H1 (cell line): ENCODE measurements around the gene ALG5. TPM values are rescaled to one million over a fixed set of nuclear protein-coding genes. Genes with fewer than 3 reads are reported as not detected.

ENCODE experiments used
- CTCF ChIA-PET: fragments of 300-600 bp; sonication (Branson Sonifier 250); formaldehyde crosslinking; loops from one replicate; lab custom pipeline; 2021; ENCODE audit not compliant: partially characterized antibody; lab: Charles Lee
- POLR2A ChIA-PET: fragments of 300-600 bp; sonication (Branson Sonifier 250); formaldehyde crosslinking; loops from one replicate; lab custom pipeline; 2021; ENCODE audit warnings: inconsistent platforms; ENCODE audit not compliant: partially characterized antibody; lab: Charles Lee
- DNase-seq, 2 experiments: peaks; one replicate each; pipeline versions ENCODE4 v3.0.0 to v3.0.0-alpha.2; 2010 to 2022; ENCODE audit warnings: low spot score in 2 of 2, low read depth in 1 of 2, mixed read lengths in 1 of 2
- FAIRE-seq: peaks from 2 replicates; lab custom pipeline; 2011; peaks lifted over from hg19 to GRCh38; lab: Jason Lieb, UNC
- H2AFZ ChIP-seq: 2 replicates; pipeline ENCODE4 v1.8.1; 2012; ENCODE audit warnings: low read length, inconsistent platforms
- H2AK5ac ChIP-seq: 2 replicates; pipeline ENCODE4 v1.6.1; 2013; ENCODE audit warnings: low read depth, low read length
- H2BK120ac ChIP-seq: replicated peaks from 2 replicates; pipeline ENCODE3; 2013; ENCODE audit warnings: low read depth, low read length, inconsistent platforms
- H2BK12ac ChIP-seq: 2 replicates; pipeline ENCODE4 v1.6.1; 2013; ENCODE audit warnings: low read depth, low read length
- H2BK15ac ChIP-seq: 2 replicates; pipeline ENCODE4 v1.6.1; 2013; ENCODE audit warnings: low read length
- H2BK20ac ChIP-seq: 2 replicates; pipeline ENCODE4 v1.6.1; 2013; ENCODE audit warnings: low read length
- H2BK5ac ChIP-seq: 2 replicates; pipeline ENCODE4 v1.6.1; 2013; ENCODE audit warnings: low read depth, low read length
- H3K14ac ChIP-seq: 2 replicates; pipeline ENCODE4 v1.6.1; 2013; ENCODE audit warnings: inconsistent platforms; ENCODE audit not compliant: insufficient read length
- H3K18ac ChIP-seq: 2 replicates; pipeline ENCODE4 v1.6.1; 2013; ENCODE audit warnings: low read length; ENCODE audit errors: extremely low read depth
- H3K23ac ChIP-seq: 2 replicates; pipeline ENCODE4 v1.6.1; 2013; ENCODE audit warnings: inconsistent platforms; ENCODE audit not compliant: insufficient read length
- H3K23me2 ChIP-seq: 2 replicates; pipeline ENCODE4 v1.6.1; 2013; ENCODE audit warnings: low read depth, low read length
- H3K27ac ChIP-seq: 2 replicates; pipeline ENCODE4 v1.6.1; 2011; ENCODE audit warnings: low read depth, low read length, inconsistent platforms
- H3K27me3 ChIP-seq, 4 experiments: replicated peaks in 1 of 4; 1 replicate in 1 of 4; 2 replicates in 3 of 4; pipeline versions ENCODE4 v1.6.1 to v1.8.1; 2011 to 2013; ENCODE audit warnings: low read length in 3 of 4, mild to moderate bottlenecking in 3 of 4, inconsistent platforms in 2 of 4, mixed read lengths in 2 of 4, moderate library complexity in 1 of 4; ENCODE audit not compliant: control insufficient read depth in 3 of 4, insufficient read depth in 3 of 4; ENCODE audit errors: extremely low read depth in 1 of 4
- H3K36me3 ChIP-seq, 4 experiments: 2 replicates each; pipeline versions ENCODE4 v1.6.1 to v1.8.1; 2011 to 2013; ENCODE audit warnings: mild to moderate bottlenecking in 4 of 4, low read length in 3 of 4, moderate library complexity in 2 of 4, control low read depth in 1 of 4, inconsistent platforms in 1 of 4; ENCODE audit not compliant: insufficient read depth in 4 of 4, control insufficient read depth in 2 of 4
- H3K4ac ChIP-seq: replicated peaks from 2 replicates; pipeline ENCODE3; 2013; ENCODE audit warnings: low read length, low read depth, mixed read lengths, inconsistent platforms; ENCODE audit not compliant: insufficient read length
- H3K4me1 ChIP-seq, 4 experiments: replicated peaks in 1 of 4; 1 replicate in 1 of 4; 2 replicates in 3 of 4; pipeline versions ENCODE4 v1.6.1 to v1.8.1; 2011 to 2013; ENCODE audit warnings: low read length in 3 of 4, inconsistent platforms in 2 of 4, mixed read lengths in 1 of 4; ENCODE audit not compliant: insufficient read depth in 4 of 4, control insufficient read depth in 3 of 4
- H3K4me2 ChIP-seq, 2 experiments: 2 replicates each; pipeline versions ENCODE4 v1.6.1 to v1.8.1; 2011 to 2013; ENCODE audit warnings: low read depth in 2 of 2, low read length in 2 of 2, control low read depth in 1 of 2, inconsistent platforms in 1 of 2, mild to moderate bottlenecking in 1 of 2; ENCODE audit not compliant: insufficient read depth in 1 of 2
- H3K4me3 ChIP-seq, 4 experiments: fragments of 200-600, 300-600 bp in 1 of 4; sonication (generic), shearing (Covaris generic), sonication (Bioruptor Twin) in 1 of 4; 2 replicates each; pipeline versions ENCODE4 v1.5.1 to v1.8.1; 2011 to 2016; ENCODE audit warnings: low read length in 4 of 4, low read depth in 3 of 4, control low read depth in 2 of 4, inconsistent platforms in 2 of 4, mild to moderate bottlenecking in 2 of 4, mixed read lengths in 1 of 4, moderate library complexity in 1 of 4; ENCODE audit not compliant: insufficient read depth in 2 of 4; ENCODE audit errors: extremely low read depth in 1 of 4
- H3K56ac ChIP-seq: replicated peaks from 2 replicates; pipeline ENCODE3; 2013; ENCODE audit warnings: low read depth, mild to moderate bottlenecking, mixed read lengths, low read length, inconsistent platforms; ENCODE audit not compliant: insufficient read length
- H3K79me1 ChIP-seq: 2 replicates; pipeline ENCODE4 v1.6.1; 2013; ENCODE audit warnings: low read depth, low read length, control low read depth
- H3K79me2 ChIP-seq, 2 experiments: 2 replicates each; pipeline versions ENCODE4 v1.6.1 to v1.8.1; 2012 to 2013; ENCODE audit warnings: low read length in 2 of 2, mild to moderate bottlenecking in 2 of 2, inconsistent platforms in 1 of 2; ENCODE audit not compliant: insufficient read depth in 2 of 2, control insufficient read depth in 1 of 2
- H3K9ac ChIP-seq, 4 experiments: replicated peaks in 1 of 4; 1 replicate in 1 of 4; 2 replicates in 3 of 4; pipeline versions ENCODE4 v1.6.1 to v1.8.1; 2011 to 2013; ENCODE audit warnings: low read depth in 3 of 4, low read length in 3 of 4, control low read depth in 2 of 4, mild to moderate bottlenecking in 2 of 4, moderate library complexity in 2 of 4, inconsistent platforms in 1 of 4; ENCODE audit errors: extremely low read depth in 1 of 4
- H3K9me3 ChIP-seq, 2 experiments: 2 replicates each; pipeline versions ENCODE4 v1.6.1 to v1.8.1; 2012 to 2013; ENCODE audit warnings: mild to moderate bottlenecking in 2 of 2, moderate library complexity in 2 of 2, control low read depth in 1 of 2, inconsistent platforms in 1 of 2, low read depth in 1 of 2, low read length in 1 of 2, mixed read lengths in 1 of 2; ENCODE audit not compliant: insufficient read depth in 2 of 2
- H4K20me1 ChIP-seq, 2 experiments: replicated peaks in 1 of 2; 2 replicates each; pipeline versions ENCODE3 to v1.8.1; 2011 to 2013; ENCODE audit warnings: inconsistent platforms in 2 of 2, low read length in 2 of 2, mild to moderate bottlenecking in 1 of 2; ENCODE audit not compliant: insufficient read depth in 2 of 2, control insufficient read depth in 1 of 2
- H4K5ac ChIP-seq: 2 replicates; pipeline ENCODE4 v1.6.1; 2013; ENCODE audit warnings: low read length, low read depth, mixed read lengths, inconsistent platforms; ENCODE audit not compliant: insufficient read length
- H4K8ac ChIP-seq: 2 replicates; pipeline ENCODE4 v1.8.0; 2013; ENCODE audit warnings: mild to moderate bottlenecking, moderate library complexity, low read length, inconsistent platforms; ENCODE audit not compliant: insufficient read depth; ENCODE audit errors: extremely low read depth
- H4K91ac ChIP-seq: replicated peaks from 2 replicates; pipeline ENCODE3; 2013; ENCODE audit warnings: low read length, mixed read lengths, inconsistent platforms; ENCODE audit not compliant: insufficient read length
- CREB1 ChIP-seq: IDR thresholded peaks from 2 replicates; pipeline ENCODE4 v1.6.1; 2012; ENCODE audit warnings: inconsistent platforms
- GTF2F1 ChIP-seq: IDR thresholded peaks from 2 replicates; pipeline ENCODE4 v1.6.1; 2012; ENCODE audit warnings: low read depth, low read length, improper control_type of control experiment, borderline replicate concordance
- RNF2 ChIP-seq: fragments of 200-900, 300-1000 bp; sonication (generic); IDR thresholded peaks from 2 replicates; pipeline ENCODE4 v1.7.1; 2016; ENCODE audit warnings: borderline replicate concordance, low read depth, mild to moderate bottlenecking, antibody characterized with exemption, low read length; ENCODE audit not compliant: poor library complexity, severe bottlenecking; ENCODE audit errors: missing control alignments
- RXRA ChIP-seq: IDR thresholded peaks from 2 replicates; pipeline ENCODE4 v1.6.1; 2011; ENCODE audit warnings: low read depth, mild to moderate bottlenecking, low read length, moderate library complexity; ENCODE audit not compliant: insufficient read depth
- SIN3A ChIP-seq, 2 experiments: IDR thresholded peaks in 1 of 2; conservative IDR thresholded peaks in 1 of 2; 2 replicates each; pipeline ENCODE4 v1.6.1; 2011 to 2012; ENCODE audit warnings: low read length in 2 of 2, improper control_type of control experiment in 1 of 2, low read depth in 1 of 2, mild to moderate bottlenecking in 1 of 2
- SIX5 ChIP-seq: IDR thresholded peaks from 2 replicates; pipeline ENCODE4 v1.6.1; 2011; ENCODE audit warnings: mild to moderate bottlenecking, low read depth, low read length
- TBP ChIP-seq: IDR thresholded peaks from 2 replicates; pipeline ENCODE4 v1.6.1; 2011; ENCODE audit warnings: low read depth, low read length, improper control_type of control experiment
- WGBS, 2 experiments: shearing (Covaris generic) in 1 of 2; methylation state at CpG; one replicate each; pipeline versions ENCODE4 v1.1.6 to v1.1.7; 2013 to 2015; ENCODE audit warnings: low lambda C conversion rate in 2 of 2, mixed read lengths in 2 of 2, inconsistent platforms in 1 of 2, low coverage in 1 of 2, missing lambda C conversion rate in 1 of 2; ENCODE audit not compliant: insufficient replicate concordance in 2 of 2, insufficient coverage in 1 of 2, insufficient read length in 1 of 2; ENCODE audit errors: extremely low coverage in 1 of 2, missing lambda C conversion rate in 1 of 2; 5-methylcytosine and 5-hydroxymethylcytosine counted together
- polyA plus RNA-seq, 7 experiments: library from polyadenylated mRNA; depleted of rRNA in 3 of 7; stranded (reverse) in 5 of 7; unstranded in 2 of 7; fragments of >200 nt in 5 of 7; fragments of 200-250 nt in 2 of 7; gene quantifications; 1 replicate in 5 of 7; 2 replicates in 1 of 7; 4 replicates in 1 of 7; pipeline versions ENCODE4 v1.2.1 to v1.2.3, GENCODE V29; 2011 to 2013; ENCODE audit warnings: missing spikeins in 2 of 7, mixed read lengths in 2 of 7
- total RNA-seq: library from RNA; stranded (reverse); fragmentation: NEBNext Ultra II Directional; extraction: Animal tissue kit (Norgen Biotek cat#: 25700); gene quantifications from 2 replicates; pipeline ENCODE4 v1.2.1, GENCODE V29; 2021
- TF ChIP-seq, protein P1 (sequence below), 3 experiments: IDR thresholded peaks; 1 replicate in 2 of 3; 2 replicates in 1 of 3; pipeline versions ENCODE4 v1.5.1 to v1.6.1; 2011; ENCODE audit warnings: low read length in 3 of 3, mild to moderate bottlenecking in 3 of 3, inconsistent platforms in 2 of 3, low read depth in 1 of 3, moderate library complexity in 1 of 3; ENCODE audit not compliant: insufficient read depth in 1 of 3; ENCODE audit errors: control extremely low read depth in 1 of 3

Gene ALG5
- total and polyA plus RNA-seq, 2 of the 8 experiments (the other 6 are each of a cell fraction or from before 2014, with no cell fraction given), result 15.0 to 24.3 TPM

DNA sequence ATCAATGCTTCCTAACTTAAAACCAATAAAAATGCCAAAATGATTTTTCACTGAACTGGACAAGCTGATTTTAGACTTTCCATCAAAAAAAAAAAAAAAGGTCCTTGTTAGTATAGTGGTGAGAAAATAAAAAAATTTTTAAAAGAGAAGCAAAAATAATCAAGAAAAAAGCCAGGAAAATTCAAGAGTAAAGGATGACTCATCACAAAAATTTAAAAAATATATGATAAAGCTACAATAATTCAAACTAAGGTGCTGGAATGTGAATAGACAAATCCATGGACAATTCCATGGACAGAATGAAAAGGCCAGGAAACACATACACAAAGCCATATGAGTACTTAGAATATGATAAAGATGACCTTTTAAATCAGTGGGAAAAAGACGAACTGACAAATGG, 26.1 kb downstream of the ALG5 start:
- Histone ChIP-seq H4K8ac (no peak overlapping the region), H4K91ac (no peak overlapping the region), H3K23ac (no peak overlapping the region), H2BK12ac (no peak overlapping the region), H3K27ac (no peak overlapping the region), H3K4me2 (no peak overlapping the region), H3K36me3 (peaks cover 0 to 50% (median 9%) of the 10 kb centered on the region in 4 experiments; a peak in 5 of 8 replicates), H2BK5ac (no peak overlapping the region), H3K79me2 (no peaks in the 10 kb centered on the region), H3K27me3 (no peaks in the 10 kb centered on the region), H3K9me3 (peaks cover 3 to 4% of the 10 kb centered on the region in 2 experiments; a peak in 2 of 4 replicates), H3K23me2 (no peaks in the 10 kb centered on the region), H3K4ac (no peak overlapping the region), H2BK20ac (no peak overlapping the region), H2AK5ac (no peak overlapping the region), H4K5ac (no peak overlapping the region), H4K20me1 (no peaks in the 10 kb centered on the region), H3K79me1 (no peaks in the 10 kb centered on the region; the same call in 1 of the 2 replicates), H2BK120ac (no peak overlapping the region), H3K56ac (no peak overlapping the region), H3K9ac (no peak overlapping the region), H3K4me3 (no peak overlapping the region), H3K18ac (no peak overlapping the region), H2AFZ (no peak overlapping the region), H3K14ac (no peak overlapping the region), H2BK15ac (no peak overlapping the region), H3K4me1 (no peaks in the 10 kb centered on the region)
- 93% methylated on average over 1 of the region's 1 CpG; no CpG with 5 or more reads in 1 of the 2 experiments for WGBS, 2 experiments
- CTCF ChIA-PET, result interaction anchor here (0.7 to 1.5 kb wide), 3 partner anchors 8 to 1324 kb away, joined by 3 to 10 read pairs (median 4); no protein-coding TSS in a partner anchor
- TF ChIP-seq GTF2F1 (no peak), RNF2 (no peak), CREB1 (no peak), TBP (no peak), RXRA (no peak), SIX5 (no peak), SIN3A (conservative IDR thresholded peaks at IDR 0.05 in 1 of 2, IDR thresholded peaks at IDR 0.05 in 1 of 2; ENCODE audit: low read depth in 1 of 2, low read length in 2 of 2) (no peak)
- TF ChIP-seq, protein P1, sequence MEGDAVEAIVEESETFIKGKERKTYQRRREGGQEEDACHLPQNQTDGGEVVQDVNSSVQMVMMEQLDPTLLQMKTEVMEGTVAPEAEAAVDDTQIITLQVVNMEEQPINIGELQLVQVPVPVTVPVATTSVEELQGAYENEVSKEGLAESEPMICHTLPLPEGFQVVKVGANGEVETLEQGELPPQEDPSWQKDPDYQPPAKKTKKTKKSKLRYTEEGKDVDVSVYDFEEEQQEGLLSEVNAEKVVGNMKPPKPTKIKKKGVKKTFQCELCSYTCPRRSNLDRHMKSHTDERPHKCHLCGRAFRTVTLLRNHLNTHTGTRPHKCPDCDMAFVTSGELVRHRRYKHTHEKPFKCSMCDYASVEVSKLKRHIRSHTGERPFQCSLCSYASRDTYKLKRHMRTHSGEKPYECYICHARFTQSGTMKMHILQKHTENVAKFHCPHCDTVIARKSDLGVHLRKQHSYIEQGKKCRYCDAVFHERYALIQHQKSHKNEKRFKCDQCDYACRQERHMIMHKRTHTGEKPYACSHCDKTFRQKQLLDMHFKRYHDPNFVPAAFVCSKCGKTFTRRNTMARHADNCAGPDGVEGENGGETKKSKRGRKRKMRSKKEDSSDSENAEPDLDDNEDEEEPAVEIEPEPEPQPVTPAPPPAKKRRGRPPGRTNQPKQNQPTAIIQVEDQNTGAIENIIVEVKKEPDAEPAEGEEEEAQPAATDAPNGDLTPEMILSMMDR (IDR thresholded peaks at IDR 0.05; ENCODE audit: control extremely low read depth in 1 of 3, insufficient read depth in 1 of 3, low read depth in 1 of 3, low read length in 3 of 3), result no peak
- DNase-seq, result no peak
- POLR2A ChIA-PET, result interaction anchor here (1.2 kb wide), 1 partner anchor 10 kb away, joined by 3 read pairs; no protein-coding TSS in a partner anchor
- no peak for FAIRE-seq
